Lower lobe of right lung (tissue), 2 donors: ENCODE results near the gene CFDP1. TPM values are rescaled to one million over a fixed set of nuclear protein-coding genes. Genes with fewer than 3 reads are reported as not detected.
"Not testable (repeated sequence)": the region's sequence is repeated elsewhere in the genome, so short reads cannot be mapped to it uniquely, and the experiment has no call there.

ENCODE experiments used
- ATAC-seq, 2 donors: fragments of 200-7000 bp; cut with Tn5 transposase; one replicate each; pipeline ENCODE4 v1.9.1; 2020 to 2022; ENCODE audit warnings: mild to moderate bottlenecking in 2 of 2, moderate library complexity in 2 of 2
- DNase-seq: peaks from one replicate; pipeline ENCODE4 v3.0.0-alpha.2; 2020
- H3K27ac ChIP-seq: fragments of 200-600 bp; one replicate; pipeline ENCODE4 v1.8.0; 2022
- H3K27me3 ChIP-seq: fragments of 200-600 bp; one replicate; pipeline ENCODE4 v1.8.0; 2022; ENCODE audit warnings: low read depth
- H3K36me3 ChIP-seq: fragments of 200-600 bp; one replicate; pipeline ENCODE4 v1.8.0; 2022; ENCODE audit warnings: mild to moderate bottlenecking
- H3K4me1 ChIP-seq: fragments of 200-600 bp; one replicate; pipeline ENCODE4 v1.8.0; 2022
- H3K4me3 ChIP-seq: fragments of 200-600 bp; one replicate; pipeline ENCODE4 v1.8.0; 2022; ENCODE audit warnings: mild to moderate bottlenecking
- H3K9me3 ChIP-seq: fragments of 200-600 bp; one replicate; pipeline ENCODE4 v1.8.0; 2022
- intact Hi-C: fragments of 100-400 bp; cut with DNase I; formaldehyde crosslinking; loops from one replicate; pipeline ENCODE4 v1.11.0; 2022
- total RNA-seq: library from RNA; stranded (reverse); fragmentation: NEBNext Ultra II Directional; extraction: Animal tissue kit (Norgen Biotek cat#: 25700); gene quantifications from one replicate; pipeline ENCODE4 v1.2.1, GENCODE V29; 2021
- TF ChIP-seq, protein P1 (sequence below): fragments of 200-600 bp; IDR thresholded peaks from one replicate; pipeline ENCODE4 v1.8.0; 2022; ENCODE audit warnings: antibody characterized with exemption, mild to moderate bottlenecking
- donor health status: DM: no; HTN: yes; CAD: no; lungs with severe emphysema.

CFDP1 gene
- total RNA-seq, 1 donor from 2014 or later, result 57.7 TPM

DNA sequence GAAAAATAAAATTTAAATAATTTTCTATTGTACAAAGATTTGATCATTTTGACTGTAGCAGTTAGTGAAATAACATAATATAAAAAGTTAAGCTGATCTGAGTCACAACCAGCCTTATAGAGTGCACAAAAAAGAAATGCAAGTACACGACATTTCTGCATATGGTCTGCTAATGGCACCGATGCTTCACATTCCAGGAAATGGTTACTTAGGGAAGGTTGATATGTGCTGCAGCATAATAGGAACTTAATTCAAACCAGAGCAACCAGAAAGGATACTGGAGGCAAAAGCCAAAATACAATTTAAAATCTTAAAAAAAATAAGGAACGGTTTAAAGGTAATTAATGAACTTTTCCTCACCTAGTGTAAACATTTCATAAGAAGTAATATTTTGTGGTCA lies 10.0 kb upstream of the CFDP1 start:
- H3K4me1 ChIP-seq, result no peaks in the 10 kb centered on the region
- H3K27me3 ChIP-seq, result no peaks in the 10 kb centered on the region
- ATAC-seq (no peak), DNase-seq (no peak)
- no peak overlapping the region for H3K4me3 ChIP-seq
- H3K9me3 ChIP-seq, result no peaks in the 10 kb centered on the region
- peaks cover 13% of the 10 kb centered on the region for H3K36me3 ChIP-seq
- intact Hi-C loops, result no loop called here
- TF ChIP-seq, protein P1, sequence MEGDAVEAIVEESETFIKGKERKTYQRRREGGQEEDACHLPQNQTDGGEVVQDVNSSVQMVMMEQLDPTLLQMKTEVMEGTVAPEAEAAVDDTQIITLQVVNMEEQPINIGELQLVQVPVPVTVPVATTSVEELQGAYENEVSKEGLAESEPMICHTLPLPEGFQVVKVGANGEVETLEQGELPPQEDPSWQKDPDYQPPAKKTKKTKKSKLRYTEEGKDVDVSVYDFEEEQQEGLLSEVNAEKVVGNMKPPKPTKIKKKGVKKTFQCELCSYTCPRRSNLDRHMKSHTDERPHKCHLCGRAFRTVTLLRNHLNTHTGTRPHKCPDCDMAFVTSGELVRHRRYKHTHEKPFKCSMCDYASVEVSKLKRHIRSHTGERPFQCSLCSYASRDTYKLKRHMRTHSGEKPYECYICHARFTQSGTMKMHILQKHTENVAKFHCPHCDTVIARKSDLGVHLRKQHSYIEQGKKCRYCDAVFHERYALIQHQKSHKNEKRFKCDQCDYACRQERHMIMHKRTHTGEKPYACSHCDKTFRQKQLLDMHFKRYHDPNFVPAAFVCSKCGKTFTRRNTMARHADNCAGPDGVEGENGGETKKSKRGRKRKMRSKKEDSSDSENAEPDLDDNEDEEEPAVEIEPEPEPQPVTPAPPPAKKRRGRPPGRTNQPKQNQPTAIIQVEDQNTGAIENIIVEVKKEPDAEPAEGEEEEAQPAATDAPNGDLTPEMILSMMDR, result no peak
- no peak overlapping the region for H3K27ac ChIP-seq

DNA sequence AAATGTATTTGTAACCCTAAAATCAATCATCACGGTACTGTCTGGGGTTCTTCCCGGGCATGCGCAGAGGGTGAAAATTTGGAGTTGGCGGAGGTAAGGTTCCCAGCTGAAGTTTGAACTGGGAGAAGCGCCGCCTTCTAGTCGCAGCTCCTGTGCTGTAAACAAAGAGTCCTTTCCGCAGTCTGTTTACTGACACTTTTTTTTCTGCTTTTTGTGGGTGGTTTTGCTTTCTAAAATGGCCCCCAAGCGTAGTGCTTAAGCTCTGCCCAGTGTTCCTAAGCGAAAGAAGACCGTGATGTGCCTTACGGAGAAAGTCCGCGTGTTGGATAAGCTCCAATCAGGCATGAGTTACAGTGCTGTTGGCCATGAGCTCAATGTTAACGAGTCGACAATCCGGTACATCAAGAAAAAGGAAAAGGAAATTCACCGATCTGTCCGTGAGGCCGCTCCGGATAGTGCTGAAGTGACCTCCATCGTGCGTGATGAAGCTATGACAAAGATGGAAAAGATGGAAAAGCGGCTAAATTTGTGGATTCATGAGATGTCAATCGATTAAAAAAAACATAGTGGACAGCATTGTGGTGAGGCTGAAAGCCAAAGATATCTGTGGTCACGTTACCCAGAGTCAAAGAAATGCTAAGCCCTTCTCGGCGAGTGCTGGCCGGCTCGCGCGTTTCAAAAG lies 570 bp upstream of the CFDP1 start:
- peaks cover 12% of the 10 kb centered on the region for H3K4me1 ChIP-seq
- intact Hi-C loops, result no loop called here
- H3K4me3 ChIP-seq, result peak overlapping the region; percentile 98
- no peaks in the 10 kb centered on the region for H3K27me3 ChIP-seq
- TF ChIP-seq, protein P1, result no peak
- H3K36me3 ChIP-seq, result no peaks in the 10 kb centered on the region
- H3K9me3 ChIP-seq, result no peaks in the 10 kb centered on the region
- ATAC-seq (peak; percentile 86 to 89), DNase-seq (peak; percentile 63)
- H3K27ac ChIP-seq, result peak overlapping the region; percentile 98

DNA sequence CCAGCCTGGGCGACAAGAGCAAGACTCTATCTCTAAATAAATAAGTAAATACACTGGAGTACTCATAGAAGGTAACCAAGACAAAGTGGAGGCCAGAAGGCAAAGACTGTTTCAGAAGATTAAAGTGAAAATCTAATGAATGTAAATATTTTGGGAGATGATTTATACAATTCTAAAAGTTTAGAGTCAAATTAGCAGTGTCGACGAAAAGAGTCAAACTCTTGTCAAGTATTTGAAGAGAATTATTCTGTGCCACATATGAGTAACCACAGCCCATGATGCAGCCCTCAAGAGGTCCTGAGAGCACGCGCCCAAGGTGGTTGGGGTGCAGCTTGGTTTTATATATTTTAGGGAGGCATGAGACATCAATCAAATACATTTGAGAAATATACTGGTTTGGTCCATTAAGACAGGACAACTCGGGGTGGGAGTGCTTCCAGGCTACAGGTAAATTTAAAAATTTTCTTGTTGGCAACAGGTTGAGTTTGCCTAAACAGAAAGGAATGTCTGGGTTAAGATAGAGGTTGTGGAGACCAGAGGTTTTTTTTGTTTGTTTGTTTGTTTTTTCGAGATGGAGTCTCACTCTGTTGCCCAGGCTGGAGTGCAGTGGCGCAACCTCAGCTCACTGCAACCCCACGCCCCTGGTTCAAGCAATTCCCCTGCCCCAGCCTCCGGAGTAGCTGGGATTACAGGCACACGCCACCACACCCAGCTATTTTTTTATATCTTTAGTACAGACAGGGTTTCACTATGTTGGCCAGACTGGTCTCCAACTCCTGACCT lies 3.5 kb downstream of the CFDP1 start:
- no peak for DNase-seq
- Histone ChIP-seq H3K4me1 (peaks cover 12% of the 10 kb centered on the region), H3K27me3 (no peaks in the 10 kb centered on the region), H3K4me3 (no peak overlapping the region), H3K9me3 (no peaks in the 10 kb centered on the region), H3K27ac (no peak overlapping the region), H3K36me3 (no peaks in the 10 kb centered on the region)
- no peak for ATAC-seq
- TF ChIP-seq, protein P1, result no peak
- intact Hi-C loops, result no loop called here

DNA sequence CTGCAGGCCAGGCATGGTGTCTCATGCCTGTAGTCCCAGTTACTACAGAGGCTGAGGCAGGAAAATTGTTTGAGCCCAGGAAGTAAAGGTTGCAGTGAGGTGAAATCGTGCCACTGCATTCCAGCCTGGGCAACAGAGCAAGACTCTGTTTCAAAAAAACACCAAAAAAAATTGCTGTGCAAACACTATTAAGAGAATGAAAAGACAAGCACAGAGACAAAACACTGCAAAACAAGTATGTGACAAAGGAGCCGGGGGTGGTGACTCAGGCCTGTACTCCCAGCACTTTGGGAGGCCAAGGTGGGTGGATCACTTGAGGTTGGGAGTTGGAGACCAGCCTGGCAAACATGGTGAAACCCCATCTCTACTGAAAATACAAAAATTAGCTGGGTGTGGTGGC lies 6.8 kb downstream of the CFDP1 start:
- H3K27ac ChIP-seq, H3K4me1 ChIP-seq, H3K9me3 ChIP-seq, intact Hi-C loops, DNase-seq, ATAC-seq, H3K27me3 ChIP-seq, H3K36me3 ChIP-seq, H3K4me3 ChIP-seq: not testable (repeated sequence)

DNA sequence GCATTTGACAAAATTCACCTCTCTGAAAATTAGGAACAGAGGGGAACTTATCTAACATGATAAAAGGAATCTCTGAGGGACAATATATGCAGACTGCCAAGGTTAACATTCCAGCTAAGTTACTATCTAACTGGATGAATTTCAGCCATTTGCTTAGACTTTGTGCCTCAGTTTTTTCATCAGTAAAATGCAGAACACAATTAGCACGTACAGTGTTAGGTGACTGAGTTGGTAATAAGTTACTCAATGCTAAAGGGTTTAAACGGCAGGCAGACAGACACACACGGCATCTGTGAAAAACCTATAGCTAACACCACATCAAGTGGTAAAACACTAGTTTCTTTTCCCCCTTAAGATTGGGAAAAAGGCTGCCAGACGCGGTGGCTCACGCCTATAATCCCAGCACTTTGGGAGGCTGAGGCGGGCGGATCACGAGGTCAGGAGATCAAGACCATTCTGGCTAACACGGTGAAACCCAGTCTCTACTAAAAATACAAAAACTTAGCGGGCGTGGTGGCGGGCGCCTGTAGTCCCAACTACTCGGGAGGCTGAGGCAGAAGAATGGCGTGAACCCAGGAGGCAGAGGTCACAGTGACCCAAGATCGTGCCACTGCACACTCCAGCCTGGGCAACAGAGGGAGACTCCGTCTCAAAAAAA lies 9.1 kb downstream of the CFDP1 start:
- H3K27me3 ChIP-seq, H3K9me3 ChIP-seq, intact Hi-C loops, H3K36me3 ChIP-seq, ATAC-seq, H3K27ac ChIP-seq, DNase-seq, H3K4me3 ChIP-seq: not testable (repeated sequence)
- H3K4me1 ChIP-seq, result peaks cover 18% of the 10 kb centered on the region

DNA sequence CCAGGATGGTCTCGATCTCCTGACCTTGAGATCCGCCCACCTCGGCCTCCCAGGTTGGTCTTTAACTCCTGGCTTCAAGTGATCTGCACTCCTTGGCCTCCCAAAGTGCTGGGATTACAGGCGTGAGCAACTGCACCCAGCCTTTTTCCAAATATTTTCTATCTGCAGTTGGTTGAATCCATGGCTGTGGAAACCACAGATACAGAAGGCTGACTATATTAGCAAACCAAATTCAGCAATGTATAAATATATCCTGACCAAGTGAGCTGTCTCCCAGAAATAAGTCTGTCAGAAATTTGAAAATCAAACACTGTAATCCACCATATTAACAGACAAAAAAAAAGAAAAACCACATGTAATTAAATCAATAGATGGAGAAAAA lies 9.6 kb downstream of the CFDP1 start:
- peaks cover 19% of the 10 kb centered on the region for H3K4me1 ChIP-seq
- TF ChIP-seq, protein P1, result no peak
- H3K27ac ChIP-seq, result no peak overlapping the region
- intact Hi-C loops, result no loop called here
- ATAC-seq (no peak), DNase-seq (no peak)
- no peaks in the 10 kb centered on the region for H3K36me3 ChIP-seq
- no peaks in the 10 kb centered on the region for H3K9me3 ChIP-seq
- H3K27me3 ChIP-seq, result no peaks in the 10 kb centered on the region
- no peak overlapping the region for H3K4me3 ChIP-seq
